Cerebellar nuclear complex (tissue), 1 donor: ENCODE measurements around the gene UGT3A2.

Experiments
- DNase-seq, 2 experiments: peaks; one replicate each; lab custom pipeline; 2025; lab: John Stamatoyannopoulos, UW

Gene UGT3A2

DNA sequence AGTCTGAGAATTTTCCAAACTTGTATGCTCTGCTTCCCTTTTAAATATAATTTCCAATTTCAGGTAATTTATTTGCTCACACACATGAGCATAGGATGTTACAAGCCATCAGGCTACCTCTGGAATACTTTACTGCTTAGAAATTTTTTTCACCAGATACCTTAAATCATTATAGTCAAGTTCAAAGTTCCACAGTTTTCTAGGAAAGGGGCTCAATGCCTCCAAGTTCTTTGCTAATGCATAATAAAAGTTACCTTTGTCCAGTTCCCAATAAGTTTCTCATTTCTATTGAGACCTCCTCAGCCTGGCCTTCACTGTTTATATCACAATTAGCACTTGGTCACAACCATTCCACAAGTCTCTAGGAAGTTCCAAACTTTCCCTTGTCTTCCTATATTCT is 59.3 kb downstream of the UGT3A2 start:
- no peak for DNase-seq

DNA sequence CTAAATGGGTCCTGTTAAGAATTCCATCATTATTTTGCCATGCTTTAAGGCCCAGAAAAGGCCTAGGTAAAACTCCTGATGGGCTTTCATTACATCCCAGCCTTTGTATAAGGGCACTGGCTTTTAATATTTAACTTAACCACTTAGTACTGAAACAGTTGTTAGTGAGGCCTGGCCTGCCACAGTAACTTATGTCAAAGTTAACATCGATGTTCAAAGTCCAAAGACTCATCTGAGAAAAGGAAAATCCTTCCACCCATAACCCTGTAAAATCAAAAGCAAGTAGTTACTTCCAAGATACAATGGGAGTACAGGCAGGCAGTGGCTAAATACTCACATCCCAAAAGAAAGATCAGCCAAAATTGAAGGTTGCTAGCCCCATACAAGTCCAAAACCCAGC is 60.5 kb downstream of the UGT3A2 start:
- no peak for DNase-seq

- no peak for DNase-seq
Measured at GRCh38 chr5:36001032-36001431, 65.7 kb downstream of the UGT3A2 start.

DNA sequence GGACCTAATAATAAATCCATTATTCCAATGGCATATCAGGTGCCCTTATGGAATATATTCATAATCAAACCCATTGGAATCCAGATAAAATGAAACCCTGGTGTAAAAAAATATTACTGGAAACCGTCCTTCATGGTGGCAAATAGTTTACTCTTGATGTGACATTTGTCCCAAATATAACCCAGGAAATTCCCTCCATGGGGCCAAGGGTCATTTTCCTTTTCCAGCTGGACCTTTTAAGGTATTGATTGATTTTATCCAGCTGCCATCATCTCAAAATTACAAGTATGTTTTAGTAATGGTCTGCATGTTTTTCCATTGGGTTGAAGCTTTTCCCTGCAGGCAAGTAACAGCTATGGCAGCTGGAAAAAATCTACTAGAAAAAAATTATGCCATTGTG is 67.1 kb downstream of the UGT3A2 start:
- DNase-seq = no peak

GRCh38 chr5:35996076-35996475 is 70.6 kb downstream of the UGT3A2 start:
- no peak for DNase-seq

GRCh38 chr5:35990941-35991611 is 75.6 kb downstream of the UGT3A2 start, which contains the start of gene UGT3A1:
Gene UGT3A1 (minus strand): TSS chr5:35991390. CDS start chr5:35991240, 150 bp downstream.
- DNase-seq = no peak

DNA sequence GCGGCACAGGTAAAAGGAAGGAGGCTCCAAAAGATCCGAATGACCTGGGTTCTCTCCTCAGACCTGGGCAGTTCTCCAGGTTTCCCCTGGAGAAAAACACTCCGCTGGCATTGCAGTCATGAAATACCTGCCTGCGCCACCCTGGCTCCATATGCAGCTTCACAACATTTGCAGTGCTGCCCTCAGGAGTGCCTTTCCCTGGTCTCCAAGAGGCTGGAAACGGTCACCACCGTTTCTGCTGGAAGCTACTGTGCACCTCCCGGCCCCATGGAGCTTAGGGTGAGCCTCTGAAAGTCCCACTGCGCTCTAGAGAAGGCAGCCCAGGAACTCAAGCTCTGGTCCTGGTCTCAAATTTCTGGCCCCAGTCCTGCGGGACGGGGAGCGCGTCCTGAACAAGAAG is 76.2 kb downstream of the UGT3A2 start:
- DNase-seq = no peak

DNA sequence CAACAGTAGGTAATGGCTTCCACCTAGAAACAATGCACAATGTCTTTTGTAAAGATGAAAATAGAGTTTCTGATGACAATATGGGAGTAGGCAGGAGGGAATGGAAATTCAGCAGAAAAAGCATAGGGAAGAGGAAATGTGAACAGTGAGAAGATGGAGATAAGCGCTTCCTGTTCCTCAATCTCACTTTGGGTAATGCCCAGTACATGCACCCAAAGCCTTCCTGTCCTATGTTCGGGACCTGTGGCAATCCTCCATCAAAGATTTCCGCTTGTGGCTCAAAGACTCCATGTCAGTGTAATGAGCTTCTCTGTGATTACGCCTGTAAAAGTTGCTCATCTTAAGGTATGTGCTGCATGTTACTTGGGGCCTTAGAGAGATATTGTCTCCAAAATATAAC is 78.2 kb downstream of the UGT3A2 start:
- DNase-seq = no peak

- DNase-seq = no peak
Measured at GRCh38 chr5:35987776-35988175, 78.9 kb downstream of the UGT3A2 start.
